Calu3 (cell line): ENCODE results near the gene DPF3. TPM values are rescaled to one million over a fixed set of nuclear protein-coding genes. Genes with fewer than 3 reads are reported as not detected.

Source experiments
- BruUV-seq: library from RNA; stranded (reverse); fragments of 400-500 nt; replicated peaks from 2 replicates; lab custom pipeline; 2021; lab: Mats Ljungman, UMichigan
- CTCF ChIA-PET: fragments of 300-600 bp; sonication (Branson Sonifier 250); formaldehyde crosslinking; loops from one replicate; lab custom pipeline; 2022; ENCODE audit warnings: antibody characterized with exemption; lab: Charles Lee
- DNase-seq: peaks from one replicate; pipeline ENCODE4 v3.0.0; 2022
- H3K27ac Mint-ChIP-seq: one replicate; pipeline ENCODE4 v1.8.0; 2022; ENCODE audit warnings: mixed read lengths; ENCODE audit not compliant: unreplicated experiment
- H3K27me3 Mint-ChIP-seq: one replicate; pipeline ENCODE4 v1.8.0; 2022; ENCODE audit warnings: mixed read lengths; ENCODE audit not compliant: unreplicated experiment
- H3K36me3 Mint-ChIP-seq: one replicate; pipeline ENCODE4 v1.8.0; 2022; ENCODE audit warnings: mild to moderate bottlenecking, moderate library complexity, mixed read lengths; ENCODE audit not compliant: insufficient read depth, unreplicated experiment
- H3K4me1 Mint-ChIP-seq: one replicate; pipeline ENCODE4 v1.8.0; 2022; ENCODE audit warnings: mild to moderate bottlenecking, low read depth, mixed read lengths; ENCODE audit not compliant: unreplicated experiment
- H3K4me3 Mint-ChIP-seq: one replicate; pipeline ENCODE4 v1.8.0; 2022; ENCODE audit warnings: mild to moderate bottlenecking, low read depth, moderate library complexity, mixed read lengths; ENCODE audit not compliant: unreplicated experiment
- H3K9me3 Mint-ChIP-seq: one replicate; pipeline ENCODE4 v1.8.0; 2022; ENCODE audit warnings: low read depth, mixed read lengths; ENCODE audit not compliant: unreplicated experiment
- intact Hi-C: fragments of 100-400 bp; cut with micrococcal nuclease; formaldehyde crosslinking; loops from one replicate; pipeline ENCODE4 v1.10.0; 2022; ENCODE audit not compliant: unreplicated experiment
- total RNA-seq: library from RNA; stranded (reverse); gene quantifications from 2 replicates; pipeline ENCODE4 v1.2.3, GENCODE V29; 2022
- TF ChIP-seq, protein P1 (sequence below): fragments of 200-600 bp; IDR thresholded peaks from one replicate; pipeline ENCODE4 v1.8.0; 2022; ENCODE audit warnings: antibody characterized with exemption; ENCODE audit not compliant: unreplicated experiment

DPF3 gene
- total RNA-seq, 1 experiment from 2014 or later = 9.6 TPM

DNA sequence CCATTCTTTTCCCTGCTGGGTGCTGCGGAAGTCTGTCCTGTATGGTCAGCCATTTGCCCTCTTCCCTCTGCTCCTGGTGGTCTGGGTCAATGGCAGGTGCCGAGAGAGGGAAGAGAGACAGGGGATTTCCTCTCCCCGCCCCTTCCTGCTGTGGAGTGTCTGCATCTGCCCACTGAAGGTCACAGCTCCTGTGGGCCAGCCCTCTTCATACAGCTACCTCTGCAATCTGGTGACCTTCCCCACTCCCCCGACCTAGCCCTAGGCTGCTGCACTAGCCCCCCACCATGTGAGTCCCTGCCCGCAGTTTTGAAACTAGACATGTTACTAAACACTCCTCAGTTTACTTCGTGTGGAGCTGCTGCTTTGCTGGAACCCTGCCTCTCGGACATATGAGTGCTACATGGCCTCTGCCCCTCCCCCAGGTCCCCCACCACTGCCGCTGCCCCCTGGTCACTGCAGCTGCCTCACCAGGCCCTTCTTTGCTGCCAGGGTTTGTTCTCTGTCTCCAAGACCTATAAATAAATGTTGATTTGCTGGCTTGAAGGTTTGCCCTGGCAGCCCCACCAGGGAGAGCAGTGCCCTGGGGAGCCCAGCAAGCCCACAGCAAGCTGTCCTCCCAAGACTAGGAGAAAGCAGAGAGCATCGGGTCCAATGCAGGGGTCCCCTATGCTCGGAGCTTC, 102.9 kb downstream of the DPF3 start:
- Mint-ChIP-seq H3K9me3 (no peaks in the 10 kb centered on the region), H3K36me3 (no peaks in the 10 kb centered on the region), H3K4me1 (peaks cover 8% of the 10 kb centered on the region), H3K27ac (no peak overlapping the region), H3K4me3 (no peak overlapping the region), H3K27me3 (peaks cover 13% of the 10 kb centered on the region)
- no peak for DNase-seq
- TF ChIP-seq, protein P1, sequence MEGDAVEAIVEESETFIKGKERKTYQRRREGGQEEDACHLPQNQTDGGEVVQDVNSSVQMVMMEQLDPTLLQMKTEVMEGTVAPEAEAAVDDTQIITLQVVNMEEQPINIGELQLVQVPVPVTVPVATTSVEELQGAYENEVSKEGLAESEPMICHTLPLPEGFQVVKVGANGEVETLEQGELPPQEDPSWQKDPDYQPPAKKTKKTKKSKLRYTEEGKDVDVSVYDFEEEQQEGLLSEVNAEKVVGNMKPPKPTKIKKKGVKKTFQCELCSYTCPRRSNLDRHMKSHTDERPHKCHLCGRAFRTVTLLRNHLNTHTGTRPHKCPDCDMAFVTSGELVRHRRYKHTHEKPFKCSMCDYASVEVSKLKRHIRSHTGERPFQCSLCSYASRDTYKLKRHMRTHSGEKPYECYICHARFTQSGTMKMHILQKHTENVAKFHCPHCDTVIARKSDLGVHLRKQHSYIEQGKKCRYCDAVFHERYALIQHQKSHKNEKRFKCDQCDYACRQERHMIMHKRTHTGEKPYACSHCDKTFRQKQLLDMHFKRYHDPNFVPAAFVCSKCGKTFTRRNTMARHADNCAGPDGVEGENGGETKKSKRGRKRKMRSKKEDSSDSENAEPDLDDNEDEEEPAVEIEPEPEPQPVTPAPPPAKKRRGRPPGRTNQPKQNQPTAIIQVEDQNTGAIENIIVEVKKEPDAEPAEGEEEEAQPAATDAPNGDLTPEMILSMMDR = no peak
- CTCF ChIA-PET = no interaction called here
- no TSS peak for BruUV-seq
- intact Hi-C loops = no loop called here

DNA sequence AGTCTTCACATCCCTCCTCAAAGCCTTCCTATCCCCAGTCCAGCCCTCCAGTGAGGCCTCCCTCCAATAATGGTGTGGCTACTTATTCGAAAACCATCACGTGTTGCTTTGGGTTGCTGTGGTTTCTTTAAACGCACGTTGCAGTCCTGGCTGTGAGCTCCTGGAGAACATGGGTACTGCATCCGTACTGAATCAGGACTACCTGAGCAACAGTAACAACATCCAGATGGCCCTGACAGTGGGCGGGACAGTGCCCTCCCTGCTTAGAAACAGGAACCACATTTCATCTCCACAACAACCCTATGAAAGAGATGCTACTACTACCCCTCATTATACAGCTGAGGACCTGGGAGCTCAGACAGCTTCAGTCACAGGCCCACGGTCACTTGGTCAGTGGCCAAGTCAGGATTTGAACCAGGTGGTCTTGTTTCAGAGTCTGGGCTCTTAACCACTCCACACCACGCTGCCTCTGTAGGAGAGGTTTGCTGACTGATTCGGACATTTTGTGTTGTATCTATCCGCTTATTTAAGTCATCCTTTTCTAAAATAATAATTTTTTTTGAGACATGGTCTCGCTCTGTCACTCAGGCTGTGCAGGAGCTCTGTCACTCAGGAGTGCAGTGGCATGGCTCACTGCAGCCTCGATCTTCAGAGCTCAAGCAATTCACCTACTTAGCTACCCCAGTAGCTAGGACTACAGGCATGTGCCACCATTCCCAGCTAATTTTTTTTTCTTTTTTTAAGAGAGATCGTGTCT, 104.8 kb downstream of the DPF3 start:
- BruUV-seq = no TSS peak
- intact Hi-C loops = loop anchor here (10.0 kb wide), 1 partner anchor 124 kb away; no protein-coding TSS in a partner anchor
- Mint-ChIP-seq H3K36me3 (no peaks in the 10 kb centered on the region), H3K4me1 (peaks cover 15% of the 10 kb centered on the region), H3K4me3 (no peak overlapping the region), H3K27ac (no peak overlapping the region), H3K27me3 (peaks cover 13% of the 10 kb centered on the region), H3K9me3 (no peaks in the 10 kb centered on the region)
- TF ChIP-seq, protein P1 = no peak
- DNase-seq = no peak
- CTCF ChIA-PET = no interaction called here

DNA sequence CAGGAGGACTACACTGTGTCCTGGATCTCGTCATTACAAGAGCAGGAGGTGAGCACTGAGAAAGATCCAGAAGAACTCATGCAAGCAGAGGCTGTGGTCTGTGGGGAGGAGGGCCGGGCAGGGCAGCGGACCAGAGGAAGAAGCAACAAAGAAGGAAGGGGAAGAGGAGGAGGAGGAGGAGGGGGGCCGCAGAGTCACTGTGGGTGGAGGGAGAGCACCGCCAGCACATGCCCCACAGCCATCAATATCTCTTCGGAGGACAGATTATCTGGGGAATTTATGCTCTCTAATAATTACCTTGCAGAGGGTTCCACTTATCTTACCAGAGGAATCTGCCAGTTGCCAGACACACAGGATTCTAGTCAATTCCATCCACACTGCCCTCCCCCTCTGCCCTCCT, 105.6 kb downstream of the DPF3 start:
- Mint-ChIP-seq H3K27me3 (peaks cover 9% of the 10 kb centered on the region), H3K9me3 (no peaks in the 10 kb centered on the region), H3K36me3 (no peaks in the 10 kb centered on the region), H3K4me3 (no peak overlapping the region), H3K4me1 (peaks cover 24% of the 10 kb centered on the region), H3K27ac (no peak overlapping the region)
- intact Hi-C loops = loop anchor here (10.0 kb wide), 1 partner anchor 123 kb away; no protein-coding TSS in a partner anchor
- CTCF ChIA-PET = no interaction called here
- BruUV-seq = no TSS peak
- no peak for DNase-seq
- TF ChIP-seq, protein P1 = no peak

DNA sequence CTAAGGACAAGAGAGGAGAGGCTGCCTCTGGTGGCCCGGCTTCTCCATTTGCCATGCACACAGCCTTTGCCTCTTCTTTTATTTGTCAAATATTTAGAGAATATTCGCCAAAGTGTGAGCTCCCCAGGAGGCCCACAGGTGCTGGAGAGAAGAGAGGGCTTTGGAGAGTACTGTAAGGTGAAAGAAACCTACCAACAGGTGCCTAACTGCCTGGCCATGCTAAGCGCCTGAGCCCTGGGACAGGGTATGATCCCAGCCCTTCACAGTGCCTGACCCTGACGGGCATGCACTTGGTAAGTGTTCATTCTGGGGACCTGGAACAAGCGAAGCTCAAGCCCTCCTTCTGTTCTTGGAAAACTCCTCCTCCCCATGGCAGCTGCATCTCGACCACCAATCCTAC, 106.1 kb downstream of the DPF3 start:
- H3K4me1 Mint-ChIP-seq = peaks cover 28% of the 10 kb centered on the region
- no peaks in the 10 kb centered on the region for H3K9me3 Mint-ChIP-seq
- TF ChIP-seq, protein P1 = no peak
- no peak for DNase-seq
- peaks cover 2% of the 10 kb centered on the region for H3K36me3 Mint-ChIP-seq
- no peak overlapping the region for H3K27ac Mint-ChIP-seq
- no peak overlapping the region for H3K4me3 Mint-ChIP-seq
- intact Hi-C loops = loop anchor here (10.0 kb wide), 1 partner anchor 123 kb away; no protein-coding TSS in a partner anchor
- peaks cover 4% of the 10 kb centered on the region for H3K27me3 Mint-ChIP-seq
- CTCF ChIA-PET = no interaction called here
- no TSS peak for BruUV-seq
